Mesodermal cell (in vitro differentiated cells): Measurements from ENCODE around the gene IL22RA1.

Source experiments
- H3K27ac ChIP-seq: 2 replicates; pipeline ENCODE4 v1.7.0; 2013; ENCODE audit warnings: mild to moderate bottlenecking, low read depth, low read length, moderate library complexity; ENCODE audit not compliant: severe bottlenecking
- H3K36me3 ChIP-seq: 2 replicates; pipeline ENCODE4 v1.7.1; 2013; ENCODE audit warnings: mild to moderate bottlenecking, low read length, moderate library complexity; ENCODE audit not compliant: control insufficient read depth, insufficient read depth
- H3K4me1 ChIP-seq: one replicate; pipeline ENCODE4 v1.7.1; 2013; ENCODE audit warnings: mild to moderate bottlenecking, low read length; ENCODE audit not compliant: insufficient read depth, control insufficient read depth, poor library complexity, severe bottlenecking
- H3K4me3 ChIP-seq: 2 replicates; pipeline ENCODE4 v1.7.0; 2013; ENCODE audit warnings: low read length, control low read depth, mild to moderate bottlenecking; ENCODE audit not compliant: insufficient read depth, poor library complexity, severe bottlenecking; ENCODE audit errors: extremely low read depth
- H3K9me3 ChIP-seq: 2 replicates; pipeline ENCODE4 v1.7.1; 2013; ENCODE audit warnings: mild to moderate bottlenecking, low read length, moderate library complexity; ENCODE audit not compliant: control insufficient read depth
- WGBS, 2 experiments: methylation state at CpG; one replicate each; pipeline ENCODE4 v1.1.5; 2013; ENCODE audit warnings: missing lambda C conversion rate in 2 of 2; ENCODE audit not compliant: insufficient coverage in 2 of 2; 5-methylcytosine and 5-hydroxymethylcytosine counted together

IL22RA1 gene

DNA sequence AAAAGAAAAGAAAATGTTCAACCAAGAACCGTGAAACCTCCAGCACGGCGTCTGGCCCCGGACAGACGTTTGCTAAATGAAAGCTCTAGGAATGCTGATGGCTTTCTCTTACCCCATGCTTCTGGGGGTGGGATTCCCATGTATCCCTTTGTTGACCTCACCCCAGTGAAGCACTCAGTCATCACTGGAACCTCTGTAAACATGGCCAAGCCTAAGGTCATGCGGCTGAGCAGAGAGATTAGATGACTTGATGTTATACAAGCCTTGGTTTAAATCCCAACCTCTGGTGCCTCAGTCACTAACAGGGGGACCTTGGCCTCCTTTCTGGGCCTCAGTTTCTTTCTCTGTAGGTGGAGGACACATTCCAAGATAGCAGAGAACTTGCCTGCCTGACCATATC, 28.2 kb downstream of the IL22RA1 start:
- H3K4me3 ChIP-seq: no peak overlapping the region
- no peaks in the 10 kb centered on the region for H3K9me3 ChIP-seq
- peaks cover 17% of the 10 kb centered on the region for H3K4me1 ChIP-seq
- 83 to 94% methylated on average over 6 of the region's 6 CpGs for WGBS, 2 experiments
- no peaks in the 10 kb centered on the region for H3K36me3 ChIP-seq
- no peak overlapping the region for H3K27ac ChIP-seq

DNA sequence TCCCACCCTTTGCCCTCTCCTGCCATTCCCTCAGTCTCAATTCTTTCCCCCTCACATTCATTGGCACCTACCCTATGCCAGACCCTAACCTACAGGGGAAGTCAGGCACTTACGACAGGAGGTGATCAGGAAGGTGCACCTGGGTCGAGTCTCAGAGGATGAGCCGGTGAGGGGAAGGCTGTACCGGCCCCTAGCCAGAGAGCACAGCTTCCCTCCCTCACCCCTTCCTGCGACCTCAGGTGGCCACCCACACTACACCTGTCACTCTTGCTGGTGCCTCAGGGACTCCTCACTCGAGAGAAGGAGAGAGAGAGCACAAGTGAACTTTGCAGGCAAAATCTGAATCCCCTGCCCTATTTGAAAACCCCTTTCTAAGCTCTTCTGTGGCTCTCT, 29.3 kb downstream of the IL22RA1 start:
- Histone ChIP-seq H3K4me3 (no peak overlapping the region), H3K4me1 (peaks cover 18% of the 10 kb centered on the region), H3K9me3 (no peaks in the 10 kb centered on the region), H3K27ac (no peak overlapping the region), H3K36me3 (no peaks in the 10 kb centered on the region)
- 85 to 88% methylated on average over 5 to 6 of the region's 6 CpGs for WGBS, 2 experiments

GRCh38 chr1:24111996-24112779, 30.8 kb downstream of the IL22RA1 start, which contains the start of gene MYOM3:
MYOM3 (minus strand) TSS chr1:24112135; CDS start chr1:24108636, 3,499 bp downstream.
- H3K36me3 ChIP-seq: no peaks in the 10 kb centered on the region
- no peaks in the 10 kb centered on the region for H3K9me3 ChIP-seq
- H3K27ac ChIP-seq: no peak within 1 kb of the TSS
- H3K4me3 ChIP-seq: no peak within 1 kb of the TSS
- 27 to 41% methylated on average over 17 to 19 of the region's 27 CpGs for WGBS, 2 experiments
- peaks cover 32% of the 10 kb centered on the region for H3K4me1 ChIP-seq

GRCh38 chr1:24111262-24111995, 31.5 kb downstream of the IL22RA1 start:
- 90 to 95% methylated on average over 17 to 18 of the region's 20 CpGs for WGBS, 2 experiments
- Histone ChIP-seq H3K9me3 (no peaks in the 10 kb centered on the region), H3K27ac (no peak overlapping the region), H3K4me1 (peaks cover 33% of the 10 kb centered on the region), H3K36me3 (no peaks in the 10 kb centered on the region), H3K4me3 (no peak overlapping the region)

DNA sequence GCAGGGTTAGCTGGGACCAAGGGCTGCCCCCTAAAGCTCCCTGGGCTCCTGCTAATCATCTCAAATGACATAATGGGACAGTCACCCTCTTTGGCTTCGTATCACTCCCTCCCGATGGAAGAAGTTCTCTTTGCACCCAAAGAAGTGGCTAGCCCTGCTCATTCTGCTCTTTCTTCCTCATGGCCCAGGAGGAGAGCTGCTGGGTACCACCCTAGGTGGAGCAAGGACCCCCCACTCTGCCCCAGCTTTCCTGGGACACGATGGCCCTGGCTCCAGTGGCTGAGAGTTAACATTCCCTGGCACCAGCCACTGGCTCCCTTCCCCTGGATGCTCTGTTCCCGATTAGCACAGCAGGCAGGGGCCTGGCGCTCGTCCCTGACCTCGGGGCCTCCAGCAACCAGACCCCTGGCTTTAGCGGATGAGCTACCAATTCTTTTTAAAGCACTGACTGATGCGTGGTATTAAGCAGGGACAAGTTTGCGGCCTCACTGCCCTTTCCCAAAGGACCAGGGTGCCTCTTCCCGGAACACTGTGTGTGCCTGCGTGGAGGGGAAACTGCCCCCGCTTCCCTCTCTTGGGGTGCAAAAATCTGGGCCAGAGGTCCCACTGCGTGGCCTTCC, 32.2 kb downstream of the IL22RA1 start:
- H3K36me3 ChIP-seq: no peaks in the 10 kb centered on the region
- 87 to 88% methylated on average over 13 to 14 of the region's 14 CpGs for WGBS, 2 experiments
- H3K27ac ChIP-seq: no peak overlapping the region
- H3K4me3 ChIP-seq: no peak overlapping the region
- no peaks in the 10 kb centered on the region for H3K9me3 ChIP-seq
- H3K4me1 ChIP-seq: peaks cover 33% of the 10 kb centered on the region

- Histone ChIP-seq H3K4me3 (no peak overlapping the region), H3K4me1 (peaks cover 33% of the 10 kb centered on the region), H3K9me3 (no peaks in the 10 kb centered on the region), H3K27ac (no peak overlapping the region), H3K36me3 (no peaks in the 10 kb centered on the region)
- WGBS, 2 experiments: 91 to 94% methylated on average over 7 to 12 of the region's 15 CpGs
These were observed 33.1 kb downstream of the IL22RA1 start for GRCh38 chr1:24109686-24110475.

DNA sequence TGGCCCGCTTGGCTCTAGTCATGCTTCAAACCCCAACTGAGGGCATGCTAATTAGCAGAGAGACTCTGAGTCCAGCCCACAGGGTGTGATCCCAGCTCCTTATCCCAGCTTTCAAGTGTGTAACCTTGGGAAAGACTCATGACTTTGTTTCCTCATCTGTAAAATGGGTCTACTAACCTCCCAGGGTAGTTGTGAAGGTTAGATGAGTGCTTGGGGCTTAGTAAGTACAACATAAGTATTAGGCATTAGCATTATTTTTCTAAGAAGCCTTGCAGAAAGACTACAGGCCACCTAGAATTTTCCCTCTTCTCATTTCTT, 33.8 kb downstream of the IL22RA1 start:
- Histone ChIP-seq H3K4me3 (no peak overlapping the region), H3K36me3 (no peaks in the 10 kb centered on the region), H3K9me3 (no peaks in the 10 kb centered on the region), H3K27ac (no peak overlapping the region), H3K4me1 (peaks cover 33% of the 10 kb centered on the region)
- 77 to 100% methylated on average over 1 of the region's 1 CpG for WGBS, 2 experiments

DNA sequence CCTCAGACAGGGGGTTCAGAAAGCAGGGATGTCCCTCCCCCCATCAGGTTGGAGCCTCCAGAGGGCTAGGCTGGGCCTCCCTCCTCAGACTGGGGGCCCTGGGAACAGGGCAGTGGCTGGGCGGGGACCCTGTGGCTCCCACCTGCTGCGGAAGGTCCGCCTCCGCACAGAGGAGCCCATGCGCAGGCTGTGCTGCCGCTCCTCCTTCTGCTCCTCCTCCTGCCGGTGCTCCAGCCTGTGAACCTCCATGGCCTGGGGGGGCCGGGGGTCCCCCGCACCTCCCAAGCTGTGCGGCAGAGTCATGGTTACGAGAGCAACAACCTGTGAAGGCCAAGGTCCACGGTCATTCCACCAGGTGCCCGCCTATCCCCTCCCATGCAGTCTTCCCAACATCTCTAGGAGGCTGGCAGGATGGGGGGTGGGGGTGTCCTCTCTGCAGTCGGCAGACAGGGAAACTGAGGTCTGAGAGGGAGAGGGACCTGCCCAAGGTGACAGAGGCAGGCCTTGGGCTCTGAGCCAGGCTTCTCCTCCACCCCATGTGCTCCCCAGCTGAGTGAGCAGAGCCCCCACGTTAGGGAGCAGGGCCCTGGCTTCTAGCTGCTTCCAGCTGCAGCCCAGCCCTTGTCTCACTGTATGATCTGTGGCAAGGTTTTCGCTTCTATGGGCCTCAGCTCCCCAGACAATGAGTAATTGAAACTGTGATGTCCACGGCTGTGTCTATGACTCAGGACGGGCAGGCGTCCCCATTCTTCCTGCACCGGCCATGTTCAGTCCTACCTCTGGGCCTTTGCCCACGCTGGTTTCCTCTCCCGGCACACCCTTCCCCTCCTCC, 34.4 kb downstream of the IL22RA1 start:
- no peaks in the 10 kb centered on the region for H3K36me3 ChIP-seq
- H3K4me1 ChIP-seq: peaks cover 33% of the 10 kb centered on the region
- no peak overlapping the region for H3K4me3 ChIP-seq
- no peak overlapping the region for H3K27ac ChIP-seq
- H3K9me3 ChIP-seq: no peaks in the 10 kb centered on the region
- WGBS, 2 experiments: 86 to 93% methylated on average over 17 of the region's 22 CpGs

- H3K27ac ChIP-seq: peak overlapping the region; percentile 60
- peaks cover 33% of the 10 kb centered on the region for H3K4me1 ChIP-seq
- H3K9me3 ChIP-seq: no peaks in the 10 kb centered on the region
- H3K36me3 ChIP-seq: no peaks in the 10 kb centered on the region
- H3K4me3 ChIP-seq: no peak overlapping the region
- 70 to 71% methylated on average over 10 to 14 of the region's 18 CpGs for WGBS, 2 experiments
These were observed 35.3 kb downstream of the IL22RA1 start for GRCh38 chr1:24107462-24108138.
